Measurements from ENCODE around the gene APOBEC2. TPM values are rescaled to one million over a fixed set of nuclear protein-coding genes. Genes with fewer than 3 reads are reported as not detected.

Gene APOBEC2
- total RNA-seq, 1 experiment from 2014 or later: not detected

GRCh38 chr6:41097467-41098090 lies 44.6 kb downstream of the APOBEC2 start:
- Histone ChIP-seq H4K20me1 (ENCODE audit: insufficient read depth) (no peaks in the 10 kb centered on the region), H3K4me2 (ENCODE audit: low read length) (no peak overlapping the region), H3K27me3 (ENCODE audit: insufficient read depth, low read length) (no peaks in the 10 kb centered on the region), H3K27ac (ENCODE audit: low read depth, low read length) (no peak overlapping the region), H3K4me3 (replicated peaks in 1 of 2; ENCODE audit: low read depth in 1 of 2, low read length in 2 of 2) (no peak overlapping the region), H3K79me2 (ENCODE audit: insufficient read depth, low read length) (no peaks in the 10 kb centered on the region), H3K4me1 (ENCODE audit: control insufficient read depth in 1 of 2, insufficient read depth in 2 of 2, low read length in 2 of 2) (no peaks in the 10 kb centered on the region), H2AFZ (ENCODE audit: low read depth, low read length, poor library complexity, severe bottlenecking) (no peak overlapping the region), H3K9me3 (ENCODE audit: control insufficient read depth in 1 of 2, insufficient read depth in 1 of 2, low read depth in 1 of 2, low read length in 2 of 2) (no peaks in the 10 kb centered on the region), H3K9ac (ENCODE audit: low read length) (no peak overlapping the region), H3K9me2 (ENCODE audit: insufficient read depth) (no peaks in the 10 kb centered on the region), H3K36me3 (ENCODE audit: control insufficient read depth in 1 of 2, insufficient read depth in 2 of 2, low read length in 2 of 2) (peaks cover 50 to 66% of the 10 kb centered on the region in 2 experiments)
- intact Hi-C loops (cut with micrococcal nuclease): no loop called here
- no TSS peak for BruUV-seq (replicated peaks)
- ChIA-PET POLR2A (no interaction called here), CTCF (no interaction called here), RAD21 (ENCODE audit: low non-redundant PET in 1 of 2, low total read pairs in 2 of 2, uncharacterized antibody in 2 of 2, unreplicated experiment in 2 of 2) (no interaction called here)
- no peak for DNase-seq (ENCODE audit: low read depth, low spot score)
- no peak for TF ChIP-seq ELF1 (IDR thresholded peaks at IDR 0.05; ENCODE audit: borderline replicate concordance, low read depth)
- TF ChIP-seq POLR2AphosphoS5 (IDR thresholded peaks at IDR 0.05; ENCODE audit: low read depth, low read length): no peak
- no peak for TF ChIP-seq ZFX (IDR thresholded peaks at IDR 0.05)
- no peak for ATAC-seq

GRCh38 chr6:41098366-41098765 lies 45.4 kb downstream of the APOBEC2 start:
- ChIA-PET POLR2A (no interaction called here), CTCF (no interaction called here), RAD21 (ENCODE audit: low non-redundant PET in 1 of 2, low total read pairs in 2 of 2, uncharacterized antibody in 2 of 2, unreplicated experiment in 2 of 2) (no interaction called here)
- Histone ChIP-seq H3K27me3 (ENCODE audit: insufficient read depth, low read length) (no peaks in the 10 kb centered on the region), H3K9me3 (ENCODE audit: control insufficient read depth in 1 of 2, insufficient read depth in 1 of 2, low read depth in 1 of 2, low read length in 2 of 2) (no peaks in the 10 kb centered on the region), H3K36me3 (ENCODE audit: control insufficient read depth in 1 of 2, insufficient read depth in 2 of 2, low read length in 2 of 2) (peaks cover 42 to 61% of the 10 kb centered on the region in 2 experiments), H3K4me1 (ENCODE audit: control insufficient read depth in 1 of 2, insufficient read depth in 2 of 2, low read length in 2 of 2) (no peaks in the 10 kb centered on the region), H2AFZ (ENCODE audit: low read depth, low read length, poor library complexity, severe bottlenecking) (no peak overlapping the region), H3K4me2 (ENCODE audit: low read length) (no peak overlapping the region), H3K27ac (ENCODE audit: low read depth, low read length) (no peak overlapping the region), H4K20me1 (ENCODE audit: insufficient read depth) (no peaks in the 10 kb centered on the region), H3K9ac (ENCODE audit: low read length) (no peak overlapping the region), H3K9me2 (ENCODE audit: insufficient read depth) (no peaks in the 10 kb centered on the region), H3K4me3 (replicated peaks in 1 of 2; ENCODE audit: low read depth in 1 of 2, low read length in 2 of 2) (no peak overlapping the region), H3K79me2 (ENCODE audit: insufficient read depth, low read length) (no peaks in the 10 kb centered on the region)
- DNase-seq (ENCODE audit: low read depth, low spot score) (no peak), ATAC-seq (no peak)
- TSS peak; percentile 29 for BruUV-seq (replicated peaks)
- intact Hi-C loops (cut with micrococcal nuclease): no loop called here
- no peak for TF ChIP-seq CEBPB (IDR thresholded peaks at IDR 0.05; ENCODE audit: low read depth)
- no peak for TF ChIP-seq YY1 (IDR thresholded peaks at IDR 0.05; ENCODE audit: extremely low read depth, insufficient replicate concordance, low read depth, low read length)
